K562 (cell line): Measurements from ENCODE around the gene TERT. TPM values are rescaled to one million over a fixed set of nuclear protein-coding genes. Genes with fewer than 3 reads are reported as not detected.

Experiments used
- ATAC-seq: fragments of 200-7000 bp; cut with Tn5 transposase; 3 replicates; pipeline ENCODE4 v1.9.1; 2020; ENCODE audit warnings: moderate library complexity
- BruUV-seq: library from RNA; stranded (reverse); fragments of 400-500 nt; replicated peaks from 2 replicates; lab custom pipeline; 2021; lab: Mats Ljungman, UMichigan
- CTCF ChIA-PET: fragments of 300-600 bp; formaldehyde crosslinking; extraction: SDS; loops from one replicate; lab custom pipeline; 2021; ENCODE audit warnings: low intra/inter-chr PET ratio; lab: Yijun Ruan, JAX
- POLR2A ChIA-PET: fragments of 300-600, 350-650 bp; sonication (Branson Sonifier 250); formaldehyde crosslinking; extraction: SDS; loops from one replicate; lab custom pipeline; 2021; ENCODE audit warnings: antibody characterized with exemption, inconsistent platforms; lab: Yijun Ruan, JAX
- DNase-seq, 4 experiments: peaks; one replicate each; pipeline versions ENCODE4 v3.0.0 to v3.0.0-alpha.2; 2011 to 2018; ENCODE audit warnings: low spot score in 3 of 4, mixed read lengths in 3 of 4; ENCODE audit errors: extremely low read depth in 1 of 4
- FAIRE-seq: peaks from 2 replicates; lab custom pipeline; 2011; peaks lifted over from hg19 to GRCh38; lab: Jason Lieb, UNC
- H2AFZ ChIP-seq: 2 replicates; pipeline ENCODE4 v1.6.0; 2011; ENCODE audit warnings: low read depth, low read length, control low read depth, inconsistent platforms
- H3K27ac ChIP-seq: fragments of 200-600 bp; 3 replicates; pipeline ENCODE4 v1.8.0; 2011; ENCODE audit warnings: low read depth, mild to moderate bottlenecking, control low read depth, inconsistent platforms, low read length, moderate library complexity, mixed read lengths; ENCODE audit errors: extremely low read depth
- H3K27me3 ChIP-seq, 2 experiments: fragments of 300-600 bp in 1 of 2; 2 replicates in 1 of 2; 3 replicates in 1 of 2; pipeline versions ENCODE4 v1.6.0 to v1.8.0; 2011; ENCODE audit warnings: inconsistent platforms in 2 of 2, low read length in 2 of 2, mild to moderate bottlenecking in 1 of 2, mixed read lengths in 1 of 2, moderate library complexity in 1 of 2; ENCODE audit not compliant: control insufficient read depth in 2 of 2, insufficient read depth in 2 of 2
- H3K36me3 ChIP-seq: fragments of 300-600 bp; 3 replicates; pipeline ENCODE4 v1.8.0; 2011; ENCODE audit warnings: mild to moderate bottlenecking, low read length, inconsistent platforms; ENCODE audit not compliant: control insufficient read depth, insufficient read depth
- H3K4me1 ChIP-seq, 2 experiments: fragments of 200-600 bp in 1 of 2; replicated peaks in 1 of 2; 2 replicates in 1 of 2; 3 replicates in 1 of 2; pipeline versions ENCODE4 v1.5.1 to v1.8.0; 2011; ENCODE audit warnings: inconsistent platforms in 2 of 2, low read length in 2 of 2, mild to moderate bottlenecking in 1 of 2, mixed read lengths in 1 of 2, moderate library complexity in 1 of 2; ENCODE audit not compliant: control insufficient read depth in 2 of 2, insufficient read depth in 2 of 2
- H3K4me2 ChIP-seq: 2 replicates; pipeline ENCODE4 v1.6.1; 2011; ENCODE audit warnings: low read length, control low read depth, inconsistent platforms, mixed read lengths; ENCODE audit not compliant: insufficient read depth
- H3K4me3 ChIP-seq: fragments of 200-600 bp; sonication (generic), shearing (Covaris generic); 2 replicates; pipeline ENCODE4 v1.5.1; 2016; ENCODE audit warnings: control low read depth, inconsistent platforms
- H3K79me2 ChIP-seq: fragments of 200-600 bp; 3 replicates; pipeline ENCODE4 v1.8.0; 2011; ENCODE audit warnings: low read length, inconsistent platforms; ENCODE audit not compliant: control insufficient read depth, insufficient read depth
- H3K9ac ChIP-seq, 2 experiments: 2 replicates each; pipeline versions ENCODE4 v1.6.0 to v1.6.1; 2011; ENCODE audit warnings: low read depth in 2 of 2, low read length in 2 of 2, control low read depth in 1 of 2, inconsistent platforms in 1 of 2, mild to moderate bottlenecking in 1 of 2, mixed read lengths in 1 of 2; ENCODE audit not compliant: insufficient read depth in 1 of 2
- H3K9me1 ChIP-seq: one replicate; pipeline ENCODE4 v1.6.0; 2011; ENCODE audit warnings: inconsistent platforms, mild to moderate bottlenecking, low read length, moderate library complexity; ENCODE audit not compliant: control insufficient read depth, insufficient read depth
- H3K9me3 ChIP-seq: replicated peaks from 2 replicates; pipeline ENCODE4 v1.5.1; 2011; ENCODE audit warnings: low read depth, low read length, inconsistent platforms; ENCODE audit not compliant: control insufficient read depth, insufficient read depth
- H4K20me1 ChIP-seq: replicated peaks from 2 replicates; pipeline ENCODE4 v1.6.1; 2011; ENCODE audit warnings: low read length, inconsistent platforms, mixed read lengths; ENCODE audit not compliant: control insufficient read depth, insufficient read depth
- GTF2A2 ChIP-seq: IDR thresholded peaks from 2 replicates; pipeline ENCODE4 v1.6.1; 2016; ENCODE audit warnings: mild to moderate bottlenecking, missing genetic modification characterization, missing compliant biosample characterization
- KDM1A ChIP-seq, 2 experiments: fragments of 450-650 bp; IDR thresholded peaks; 2 replicates each; pipeline ENCODE4 v1.6.1; 2016; ENCODE audit warnings: mild to moderate bottlenecking in 2 of 2
- PHF20 ChIP-seq: fragments of 450-650 bp; IDR thresholded peaks from 2 replicates; pipeline ENCODE4 v1.6.1; 2018; ENCODE audit not compliant: partially characterized antibody
- RBM22 ChIP-seq: fragments of 200-400 bp; formaldehyde crosslinking; IDR thresholded peaks from 2 replicates; pipeline ENCODE4 v1.6.1; 2018; ENCODE audit warnings: low read length, low read depth; ENCODE audit not compliant: poor library complexity, severe bottlenecking
- WGBS: fragments of 100-300 bp; shearing (Covaris generic); methylation state at CpG from one replicate; pipeline ENCODE4 v1.1.6; 2016; ENCODE audit warnings: low coverage, mixed read lengths; ENCODE audit not compliant: insufficient coverage; ENCODE audit errors: missing lambda C conversion rate; 5-methylcytosine and 5-hydroxymethylcytosine counted together
- in situ Hi-C: fragments of 300-500 bp; cut with MboI; formaldehyde crosslinking; loops from 4 replicates; pipeline ENCODE4 v1.15.0; 2018; ENCODE audit warnings: inconsistent platforms, mixed read lengths
- intact Hi-C: fragments of 100-400 bp; cut with micrococcal nuclease; formaldehyde crosslinking; loops from 2 replicates; pipeline ENCODE4 v1.14.2; 2022
- polyA plus RNA-seq, 8 experiments: library from polyadenylated mRNA; depleted of rRNA in 4 of 8; stranded (reverse) in 5 of 8; unstranded in 3 of 8; fragments of >200 nt; fragmentation: Nextera tagmentation in 2 of 8; fragmentation: Illumina TruSeq in 1 of 8; extraction: Ambion mirVana in 2 of 8; extraction: Trizol in 1 of 8; gene quantifications; 2 replicates each; pipeline versions ENCODE4 v1.2.1 to v1.2.3, GENCODE V29; 2011 to 2014; ENCODE audit warnings: inconsistent platforms in 1 of 8, missing spikeins in 1 of 8
- total RNA-seq, 7 experiments: library from RNA; depleted of rRNA in 6 of 7; stranded (reverse); fragments of >200 nt in 6 of 7; fragmentation: Illumina TruSeq in 2 of 7; extraction: Trizol in 2 of 7; gene quantifications; 2 replicates each; pipeline versions ENCODE4 v1.2.1 to v1.2.3, GENCODE V29; 2011 to 2021; ENCODE audit warnings: low replicate concordance in 1 of 7

The TERT gene
- total and polyA plus RNA-seq, 9 of the 15 experiments (the other 6 are each of a cell fraction or from before 2014, with no cell fraction given) = 0.08 to 4.5 (median 0.98) TPM; not detected in 1

DNA sequence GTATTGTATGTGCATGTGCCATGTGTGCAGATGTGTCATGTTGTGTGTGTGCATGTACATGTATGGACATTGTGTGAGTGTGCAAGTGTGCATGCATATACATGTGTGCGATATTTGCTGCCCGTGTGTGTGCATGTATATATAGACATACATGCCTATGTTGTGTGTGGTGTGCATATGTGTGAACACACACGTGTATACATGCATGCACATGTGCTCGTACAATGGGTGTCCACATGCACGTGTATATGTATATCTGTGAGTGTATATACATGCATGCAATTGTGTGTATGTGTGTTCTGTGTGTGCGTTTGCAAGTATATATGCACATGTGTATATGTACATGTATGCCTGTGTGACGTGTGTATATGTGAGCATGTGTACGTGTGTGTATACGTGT, 72.7 kb downstream of the TERT start:
- no peak overlapping the region for H3K4me2 ChIP-seq
- no peak overlapping the region for H2AFZ ChIP-seq
- no peaks in the 10 kb centered on the region for H3K36me3 ChIP-seq
- H3K27ac ChIP-seq = no peak overlapping the region
- no TSS peak for BruUV-seq
- no peak overlapping the region for H3K4me3 ChIP-seq
- peaks cover 48 to 79% of the 10 kb centered on the region in 2 experiments; a peak in 4 of 5 replicates for H3K27me3 ChIP-seq
- TF ChIP-seq GTF2A2 (no peak), KDM1A (IDR thresholded peaks at IDR 0.05) (peak in 1 of 2 experiments; percentile 76; a peak in 1 of 4 replicates)
- no peaks in the 10 kb centered on the region; the same call in 1 of the 2 replicates for H3K9me3 ChIP-seq
- 27% methylated on average over 9 of the region's 9 CpGs for WGBS
- no peaks in the 10 kb centered on the region for H3K9me1 ChIP-seq
- H3K9ac ChIP-seq = no peak overlapping the region
- intact Hi-C loops = no loop called here
- in situ Hi-C loops = no loop called here
- no peak for ATAC-seq
- no peaks in the 10 kb centered on the region for H3K79me2 ChIP-seq
- peaks cover 0 to 27% of the 10 kb centered on the region in 2 experiments; a peak in 1 of 5 replicates for H3K4me1 ChIP-seq
- ChIA-PET CTCF (no interaction called here), POLR2A (no interaction called here)
- H4K20me1 ChIP-seq = peaks cover 7% of the 10 kb centered on the region; the same call in 1 of the 2 replicates
- no peak for FAIRE-seq
- no peak for DNase-seq

DNA sequence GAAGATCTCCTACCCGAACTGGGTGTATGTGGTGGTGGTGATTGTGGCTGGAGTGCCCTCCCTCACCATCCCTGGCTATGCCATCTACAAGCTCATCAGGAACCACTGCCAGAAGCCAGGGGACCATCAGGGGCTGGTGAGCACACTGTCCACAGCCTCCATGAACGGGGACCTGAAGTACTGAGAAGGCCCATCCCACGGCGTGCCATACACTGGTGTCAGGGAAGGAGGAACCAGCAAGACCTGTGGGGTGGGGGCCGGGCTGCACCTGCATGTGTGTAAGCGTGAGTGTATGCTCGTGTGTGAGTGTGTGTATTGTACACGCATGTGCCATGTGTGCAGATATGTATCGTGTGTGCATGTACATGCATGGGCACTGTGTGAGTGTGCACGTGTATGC, 73.1 kb downstream of the TERT start:
- in situ Hi-C loops = no loop called here
- no peak overlapping the region for H3K4me3 ChIP-seq
- no peaks in the 10 kb centered on the region for H3K79me2 ChIP-seq
- peak; percentile 15 for TF ChIP-seq PHF20
- TF ChIP-seq RBM22 = no peak
- TF ChIP-seq, all 486 proteins: peak for 1
- intact Hi-C loops = no loop called here
- peaks cover 0 to 30% of the 10 kb centered on the region in 2 experiments; a peak in 1 of 5 replicates for H3K4me1 ChIP-seq
- H3K27ac ChIP-seq = no peak overlapping the region
- no peaks in the 10 kb centered on the region for H3K36me3 ChIP-seq
- DNase-seq (no peak), ATAC-seq (no peak), FAIRE-seq (no peak)
- BruUV-seq = no TSS peak
- ChIA-PET CTCF (no interaction called here), POLR2A (no interaction called here)
- H4K20me1 ChIP-seq = peaks cover 7% of the 10 kb centered on the region; the same call in 1 of the 2 replicates
- H3K27me3 ChIP-seq = peaks cover 46 to 79% of the 10 kb centered on the region in 2 experiments; a peak in 4 of 5 replicates
- H3K4me2 ChIP-seq = no peak overlapping the region
- WGBS = 17% methylated on average over 10 of the region's 10 CpGs
- no peak overlapping the region for H3K9ac ChIP-seq
- H3K9me1 ChIP-seq = no peaks in the 10 kb centered on the region
- H3K9me3 ChIP-seq = no peaks in the 10 kb centered on the region; the same call in 1 of the 2 replicates
- H2AFZ ChIP-seq = no peak overlapping the region
